Embryonic facial prominence (tissue), 1 donor: ENCODE data around the gene HTRA2.
"Not testable (repeated sequence)": the region's sequence is repeated elsewhere in the genome, so short reads cannot be mapped to it uniquely, and the experiment has no call there.

Source experiments
- DNase-seq: peaks from one replicate; pipeline ENCODE4 v3.0.0-alpha.2; 2016; ENCODE audit errors: extremely low spot score

Gene HTRA2

GRCh38 chr2:74561022-74561421 lies 31.3 kb downstream of the HTRA2 start:
- DNase-seq = not testable (repeated sequence)

GRCh38 chr2:74562126-74562775 lies 32.5 kb downstream of the HTRA2 start:
- no peak for DNase-seq

- DNase-seq = no peak
These were observed 34.5 kb downstream of the HTRA2 start for GRCh38 chr2:74564222-74564621.

- DNase-seq = no peak
These were observed 36.5 kb downstream of the HTRA2 start for GRCh38 chr2:74566076-74566753.

- no peak for DNase-seq
These were observed 37.0 kb downstream of the HTRA2 start for GRCh38 chr2:74566754-74567085.

- no peak for DNase-seq
These were observed 38.1 kb downstream of the HTRA2 start for GRCh38 chr2:74567881-74568280.

- no peak for DNase-seq
These were observed 40.0 kb downstream of the HTRA2 start for GRCh38 chr2:74569686-74570085.

GRCh38 chr2:74571058-74571457 lies 41.3 kb downstream of the HTRA2 start:
- DNase-seq = no peak

GRCh38 chr2:74572178-74572925 lies 42.6 kb downstream of the HTRA2 start:
- no peak for DNase-seq

- no peak for DNase-seq
These were observed 44.2 kb downstream of the HTRA2 start for GRCh38 chr2:74573747-74574562.

GRCh38 chr2:74575320-74575719 lies 45.6 kb downstream of the HTRA2 start:
- DNase-seq = no peak

- DNase-seq = no peak
These were observed 46.6 kb downstream of the HTRA2 start for GRCh38 chr2:74576211-74576862.

GRCh38 chr2:74576863-74577229 lies 47.1 kb downstream of the HTRA2 start:
- DNase-seq = no peak

- no peak for DNase-seq
These were observed 47.7 kb downstream of the HTRA2 start for GRCh38 chr2:74577448-74577847.

GRCh38 chr2:74578408-74578807 lies 48.7 kb downstream of the HTRA2 start:
- DNase-seq = no peak

GRCh38 chr2:74581463-74581862 lies 51.7 kb downstream of the HTRA2 start:
- no peak for DNase-seq

GRCh38 chr2:74582184-74582583 lies 52.5 kb downstream of the HTRA2 start:
- DNase-seq = no peak
